HepG2 (cell line): ENCODE data around the gene RMI2.

Experiments used
- GABPA ChIP-seq, 2 experiments: IDR thresholded peaks; 2 replicates each; pipeline ENCODE4 v1.6.1; 2011 to 2016; ENCODE audit warnings: low read depth in 2 of 2, low read length in 1 of 2, missing biosample characterization in 1 of 2, missing genetic modification characterization in 1 of 2
- SMC3 ChIP-seq: IDR thresholded peaks from 2 replicates; pipeline ENCODE4 v1.6.1; 2011; ENCODE audit warnings: low read length, improper control_type of control experiment

- no peak for TF ChIP-seq GABPA (IDR thresholded peaks at IDR 0.05; ENCODE audit: low read depth, low read length)
- TF ChIP-seq GABPA (CRISPR knock-in tag; IDR thresholded peaks at IDR 0.05; ENCODE audit: low read depth): no peak
- TF ChIP-seq SMC3: no peak
These were observed 50.0 kb downstream of the RMI2 start for GRCh38 chr16:11395008-11395948.
